ENCODE results near the gene OR2L5. TPM values are rescaled to one million over a fixed set of nuclear protein-coding genes. Genes with fewer than 3 reads are reported as not detected.

The OR2L5 gene, protein sequence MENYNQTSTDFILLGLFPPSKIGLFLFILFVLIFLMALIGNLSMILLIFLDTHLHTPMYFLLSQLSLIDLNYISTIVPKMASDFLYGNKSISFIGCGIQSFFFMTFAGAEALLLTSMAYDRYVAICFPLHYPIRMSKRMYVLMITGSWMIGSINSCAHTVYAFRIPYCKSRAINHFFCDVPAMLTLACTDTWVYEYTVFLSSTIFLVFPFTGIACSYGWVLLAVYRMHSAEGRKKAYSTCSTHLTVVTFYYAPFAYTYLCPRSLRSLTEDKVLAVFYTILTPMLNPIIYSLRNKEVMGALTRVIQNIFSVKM
- total RNA-seq = not detected
- long read RNA-seq = 0 reads

- DNase-seq (ENCODE audit: low spot score) = no peak
Measured at GRCh38 chr1:248013229-248013710, at the start of gene OR2L5. Gene OR2L5 (plus strand): TSS chr1:248013660. CDS start chr1:248021948, 8,288 bp downstream.

- no peak for DNase-seq (ENCODE audit: low spot score)
Measured at GRCh38 chr1:247964933-247965332, 48.5 kb upstream of the OR2L5 start, which contains the start of gene OR2AK2. Gene OR2AK2 (plus strand): TSS chr1:247965233. CDS start chr1:247965377, 144 bp downstream.

GRCh38 chr1:247966532-247967204 lies 46.8 kb upstream of the OR2L5 start:
- no peak for DNase-seq (ENCODE audit: low spot score)

DNA sequence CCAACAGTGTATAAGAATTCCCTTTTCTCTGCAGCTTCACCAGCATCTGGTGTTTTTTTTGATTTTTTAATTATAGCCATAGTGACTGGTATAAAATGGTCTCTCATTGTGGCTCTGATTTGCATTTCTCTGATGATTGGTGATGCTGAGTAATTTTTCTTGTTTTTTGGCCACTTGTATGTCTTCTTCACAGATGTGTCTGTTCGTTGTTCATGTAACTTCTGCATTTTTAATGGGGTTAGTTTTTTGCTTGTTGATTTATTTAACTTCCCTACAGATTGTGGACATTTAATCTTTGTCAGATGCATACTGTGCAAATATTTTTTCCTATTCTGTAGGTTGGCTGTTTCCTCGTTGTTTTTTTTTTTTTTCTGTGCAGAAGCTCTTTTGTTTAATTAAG lies 20.5 kb upstream of the OR2L5 start:
- no peak for DNase-seq (ENCODE audit: low spot score)

DNA sequence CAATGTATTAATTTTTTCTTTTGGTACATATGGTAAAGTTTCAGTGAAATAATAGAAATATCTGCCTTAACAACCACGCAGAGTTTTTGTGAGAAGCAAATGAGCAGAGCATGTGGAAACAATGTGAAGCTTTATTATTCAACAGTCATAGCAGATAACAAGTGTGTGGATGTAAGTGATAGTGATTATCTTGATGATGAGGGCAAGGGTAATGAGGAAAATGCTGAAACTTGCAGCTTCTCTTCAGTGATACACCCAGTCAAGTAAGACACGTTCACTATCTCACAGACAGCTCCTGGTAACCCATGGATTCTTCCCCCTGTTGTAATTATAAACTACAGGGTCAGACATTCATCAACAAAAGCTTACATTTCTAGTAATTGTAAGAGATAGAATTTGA lies 14.6 kb upstream of the OR2L5 start:
- no peak for DNase-seq (ENCODE audit: low spot score)

- no peak for DNase-seq (ENCODE audit: low spot score)
Measured at GRCh38 chr1:248000169-248000568, 13.3 kb upstream of the OR2L5 start.

DNA sequence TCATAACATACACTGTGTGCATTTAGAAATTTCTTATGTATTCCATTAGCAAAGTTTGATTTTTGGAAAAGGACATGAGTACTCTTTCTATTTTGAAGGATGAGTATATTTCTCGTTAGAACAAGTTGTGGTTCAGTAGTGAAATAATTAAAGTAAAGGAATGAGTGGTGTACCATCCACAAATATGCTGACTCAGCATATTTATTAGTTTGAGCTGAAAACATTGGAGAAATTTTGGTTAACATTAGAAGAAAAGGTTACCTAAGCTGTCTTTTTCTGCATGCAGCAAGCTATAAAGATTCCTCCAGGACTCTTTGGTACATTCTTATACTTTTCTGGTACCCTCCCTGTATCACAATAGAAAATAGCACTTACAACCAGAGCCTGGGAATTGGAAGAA lies 5.7 kb upstream of the OR2L5 start:
- no peak for DNase-seq (ENCODE audit: low spot score)

- DNase-seq (ENCODE audit: low spot score) = no peak
Measured at GRCh38 chr1:248009681-248010080, 3.8 kb upstream of the OR2L5 start.

- no peak for DNase-seq (ENCODE audit: low spot score)
Measured at GRCh38 chr1:248015803-248016202, 2.3 kb downstream of the OR2L5 start.

- DNase-seq (ENCODE audit: low spot score) = no peak
Measured at GRCh38 chr1:248029770-248030169, 16.3 kb downstream of the OR2L5 start, which contains the start of gene OR2L2. Gene OR2L2 (plus strand): TSS chr1:248030070. CDS start chr1:248038268, 8,198 bp downstream.

- no peak for DNase-seq (ENCODE audit: low spot score)
Measured at GRCh38 chr1:248045209-248045608, 31.7 kb downstream of the OR2L5 start.

- DNase-seq (ENCODE audit: low spot score) = no peak
Measured at GRCh38 chr1:248046536-248046935, 33.1 kb downstream of the OR2L5 start, which contains the start of gene OR2L3. Gene OR2L3 (plus strand): TSS chr1:248046836. CDS start chr1:248060682, 13,846 bp downstream.

DNA sequence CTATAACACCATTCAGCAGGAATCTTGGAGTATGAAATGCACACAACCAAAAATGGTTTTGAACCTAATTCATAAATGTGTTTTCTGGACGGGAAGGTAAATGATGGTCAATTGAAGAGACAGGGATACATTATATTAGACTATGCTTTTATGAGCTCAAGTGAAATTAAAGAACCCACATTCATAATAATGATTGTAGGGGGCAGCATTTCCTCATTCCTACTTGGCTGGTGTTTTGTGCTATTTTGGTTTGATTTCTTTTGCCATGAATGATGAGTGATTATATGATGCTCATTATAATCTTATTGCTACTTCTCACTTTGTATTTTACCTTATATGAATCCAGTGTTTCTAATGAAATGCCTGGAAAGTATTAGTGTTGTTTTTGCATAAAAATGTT lies 33.5 kb downstream of the OR2L5 start:
- DNase-seq (ENCODE audit: low spot score) = no peak

GRCh38 chr1:248054671-248055070 lies 41.2 kb downstream of the OR2L5 start:
- DNase-seq (ENCODE audit: low spot score) = no peak

DNA sequence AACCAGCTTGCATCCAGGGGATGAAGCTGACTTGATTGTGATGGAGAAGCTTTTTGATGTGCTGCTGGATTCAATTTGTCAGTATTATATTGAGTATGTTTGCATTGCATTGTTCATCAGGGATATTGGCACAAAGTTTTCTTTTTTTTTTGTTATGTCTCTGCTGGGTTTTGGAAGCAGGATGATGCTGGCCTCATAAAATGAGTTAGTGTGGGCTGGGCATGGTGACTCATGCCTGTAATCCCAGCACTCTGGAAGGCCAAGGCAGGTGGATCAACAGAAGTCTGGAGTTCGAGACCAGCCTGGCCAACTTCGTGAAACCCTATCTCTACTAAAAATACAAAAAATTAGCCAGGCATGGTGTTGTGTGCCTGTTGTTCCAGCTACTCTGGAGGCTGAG lies 41.8 kb downstream of the OR2L5 start:
- no peak for DNase-seq (ENCODE audit: low spot score)

- no peak for DNase-seq (ENCODE audit: low spot score)
Measured at GRCh38 chr1:248065071-248065470, 51.6 kb downstream of the OR2L5 start.

DNA sequence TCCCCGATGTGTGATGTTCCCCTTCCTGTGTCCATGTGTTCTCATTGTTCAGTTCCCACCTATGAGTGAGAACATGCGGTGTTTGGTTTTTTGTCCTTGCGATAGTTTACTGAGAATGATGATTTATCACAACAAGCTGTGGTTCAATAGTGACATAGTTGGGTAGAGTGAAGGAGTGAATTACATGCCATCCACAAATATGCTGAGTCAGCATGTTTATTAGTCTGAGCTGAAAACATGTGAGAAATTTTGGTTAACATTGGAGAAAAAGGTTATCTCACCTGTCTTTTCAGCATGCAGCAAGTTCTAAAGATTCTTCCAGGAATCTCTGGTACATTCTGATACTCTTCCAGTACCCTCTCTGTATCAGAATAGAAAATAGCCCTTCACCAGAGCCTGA lies 52.1 kb downstream of the OR2L5 start:
- no peak for DNase-seq (ENCODE audit: low spot score)

Other genes starting within 250 kb of the OR2L5 start
- not detected for gene OR14A16, start 189.5 kb upstream of the OR2L5 start, total RNA-seq
- not detected for gene OR11L1, start 171.8 kb upstream of the OR2L5 start, total RNA-seq
- gene TRIM58, start 156.5 kb upstream of the OR2L5 start, total RNA-seq = 0.96 TPM
- gene OR2W3, start 118.1 kb upstream of the OR2L5 start, total RNA-seq = not detected
- gene OR2T8, start 93.4 kb upstream of the OR2L5 start, total RNA-seq = not detected
- not detected for gene OR2AJ1, start 88.8 kb upstream of the OR2L5 start, total RNA-seq
- not detected for gene OR2L8, start 64.8 kb upstream of the OR2L5 start, total RNA-seq
- not detected for gene OR2AK2, start 48.4 kb upstream of the OR2L5 start, total RNA-seq
- gene OR2L2, start 16.4 kb downstream of the OR2L5 start, total RNA-seq = 0.10 TPM
- not detected for gene OR2L3, start 33.2 kb downstream of the OR2L5 start, total RNA-seq
- not detected for gene OR2L13, start 81.5 kb downstream of the OR2L5 start, total RNA-seq
- gene OR2M5, start 131.5 kb downstream of the OR2L5 start, total RNA-seq = not detected
- not detected for gene OR2M2, start 161.2 kb downstream of the OR2L5 start, total RNA-seq
- not detected for gene OR2M3, start 183.6 kb downstream of the OR2L5 start, total RNA-seq
- gene OR2M4, start 217.8 kb downstream of the OR2L5 start, total RNA-seq = not detected

Data from mesenteric fat pad (tissue), 1 donor.